Measurements from ENCODE around the gene DKK2. TPM values are rescaled to one million over a fixed set of nuclear protein-coding genes. Genes with fewer than 3 reads are reported as not detected.

Gene DKK2
- total and polyA plus RNA-seq, 2 donors from 2014 or later = 0.19 to 0.22 TPM

GRCh38 chr4:107018344-107018735 is 17.8 kb downstream of the DKK2 start:
- Histone ChIP-seq H3K36me3 (ENCODE audit: control insufficient read depth in 2 of 3, insufficient read depth in 3 of 3, low read length in 3 of 3) (no peaks in the 10 kb centered on the region), H3K9me3 (ENCODE audit: control insufficient read depth in 2 of 3, insufficient read depth in 1 of 3, low read length in 3 of 3) (no peaks in the 10 kb centered on the region), H3K27me3 (ENCODE audit: control insufficient read depth, insufficient read depth, low read length) (no peaks in the 10 kb centered on the region), H3K9ac (ENCODE audit: low read length in 3 of 3) (no peak overlapping the region), H3K4me3 (ENCODE audit: low read length in 3 of 3) (no peak overlapping the region), H3K4me1 (ENCODE audit: control insufficient read depth in 2 of 3, insufficient read depth in 2 of 3, low read depth in 1 of 3, low read length in 3 of 3) (no peaks in the 10 kb centered on the region), H3K27ac (ENCODE audit: low read depth in 2 of 2, low read length in 2 of 2) (no peak overlapping the region)
- DNase-seq = no peak
- FAIRE-seq = no peak
- intact Hi-C loops (cut with DNase I) = no loop called here
- no peak for TF ChIP-seq CTCF (IDR thresholded peaks at IDR 0.05; ENCODE audit: borderline replicate concordance, extremely low read depth, insufficient read depth)

- H3K27me3 ChIP-seq (ENCODE audit: control insufficient read depth, insufficient read depth, low read length) = no peaks in the 10 kb centered on the region
- FAIRE-seq (no peak), DNase-seq (no peak)
- H3K9me3 ChIP-seq (ENCODE audit: control insufficient read depth in 2 of 3, insufficient read depth in 1 of 3, low read length in 3 of 3) = no peaks in the 10 kb centered on the region
- no peak overlapping the region for H3K4me3 ChIP-seq (ENCODE audit: low read length in 3 of 3)
- intact Hi-C loops (cut with DNase I) = no loop called here
- H3K27ac ChIP-seq (ENCODE audit: low read depth in 2 of 2, low read length in 2 of 2) = no peak overlapping the region
- no peak for TF ChIP-seq CTCF (IDR thresholded peaks at IDR 0.05; ENCODE audit: borderline replicate concordance, extremely low read depth, insufficient read depth)
- no peak overlapping the region for H3K9ac ChIP-seq (ENCODE audit: low read length in 3 of 3)
- no peaks in the 10 kb centered on the region for H3K36me3 ChIP-seq (ENCODE audit: control insufficient read depth in 2 of 3, insufficient read depth in 3 of 3, low read length in 3 of 3)
- no peaks in the 10 kb centered on the region for H3K4me1 ChIP-seq (ENCODE audit: control insufficient read depth in 2 of 3, insufficient read depth in 2 of 3, low read depth in 1 of 3, low read length in 3 of 3)
Observed at GRCh38 chr4:107017443-107018343, 18.4 kb downstream of the DKK2 start.

- FAIRE-seq (no peak), DNase-seq (no peak)
- Histone ChIP-seq H3K27ac (ENCODE audit: low read depth in 2 of 2, low read length in 2 of 2) (no peak overlapping the region), H3K27me3 (ENCODE audit: control insufficient read depth, insufficient read depth, low read length) (no peaks in the 10 kb centered on the region), H3K9ac (ENCODE audit: low read length in 3 of 3) (no peak overlapping the region), H3K9me3 (ENCODE audit: control insufficient read depth in 2 of 3, insufficient read depth in 1 of 3, low read length in 3 of 3) (no peaks in the 10 kb centered on the region), H3K36me3 (ENCODE audit: control insufficient read depth in 2 of 3, insufficient read depth in 3 of 3, low read length in 3 of 3) (no peaks in the 10 kb centered on the region), H3K4me1 (ENCODE audit: control insufficient read depth in 2 of 3, insufficient read depth in 2 of 3, low read depth in 1 of 3, low read length in 3 of 3) (no peaks in the 10 kb centered on the region), H3K4me3 (ENCODE audit: low read length in 3 of 3) (no peak overlapping the region)
- TF ChIP-seq CTCF (IDR thresholded peaks at IDR 0.05; ENCODE audit: borderline replicate concordance, extremely low read depth, insufficient read depth) = no peak
- intact Hi-C loops (cut with DNase I) = no loop called here
Observed at GRCh38 chr4:107011312-107011711, 24.8 kb downstream of the DKK2 start.
